ENCODE data around the gene ARHGEF12.

The ARHGEF12 gene

DNA sequence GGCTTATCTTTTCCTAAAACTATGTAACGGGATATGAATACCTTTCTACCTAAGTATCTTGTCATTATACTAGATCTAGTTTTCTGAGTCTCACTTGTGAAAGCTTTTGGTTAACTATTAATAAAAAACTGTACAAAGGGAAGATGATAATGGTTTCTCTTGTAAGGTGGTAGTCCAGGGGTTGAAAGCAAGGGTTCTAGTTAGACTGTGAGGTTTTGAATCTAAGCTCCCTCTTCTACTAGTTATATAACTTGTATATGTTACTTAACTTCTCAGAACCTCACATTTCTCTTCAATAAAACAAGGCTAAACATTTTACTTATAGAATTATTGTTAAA is 54.3 kb downstream of the ARHGEF12 start:
- Histone ChIP-seq H3K36me3 (ENCODE audit: insufficient read depth, low read length) (no peaks in the 10 kb centered on the region), H3K9me3 (ENCODE audit: low read length) (no peaks in the 10 kb centered on the region), H3K4me3 (ENCODE audit: low read depth in 1 of 2, low read length in 2 of 2) (no peak overlapping the region), H3K27ac (ENCODE audit: low read depth, low read length) (no peak overlapping the region), H3K4me1 (ENCODE audit: insufficient read depth, low read length) (peaks cover 27% of the 10 kb centered on the region), H3K9ac (ENCODE audit: low read length) (no peak overlapping the region), H3K27me3 (ENCODE audit: control insufficient read depth in 1 of 2, insufficient read depth in 2 of 2, low read length in 2 of 2) (no peaks in the 10 kb centered on the region)

- Histone ChIP-seq H3K9me3 (ENCODE audit: low read length) (no peaks in the 10 kb centered on the region), H3K4me1 (ENCODE audit: insufficient read depth, low read length) (peaks cover 21% of the 10 kb centered on the region), H3K27ac (ENCODE audit: low read depth, low read length) (no peak overlapping the region), H3K36me3 (ENCODE audit: insufficient read depth, low read length) (no peaks in the 10 kb centered on the region), H3K27me3 (ENCODE audit: control insufficient read depth in 1 of 2, insufficient read depth in 2 of 2, low read length in 2 of 2) (no peaks in the 10 kb centered on the region), H3K4me3 (ENCODE audit: low read depth in 1 of 2, low read length in 2 of 2) (no peak overlapping the region), H3K9ac (ENCODE audit: low read length) (no peak overlapping the region)
These were observed 55.1 kb downstream of the ARHGEF12 start for GRCh38 chr11:120391292-120391691.

- H3K4me3 ChIP-seq (ENCODE audit: low read depth in 1 of 2, low read length in 2 of 2) = no peak overlapping the region
- H3K9ac ChIP-seq (ENCODE audit: low read length) = no peak overlapping the region
- peaks cover 20% of the 10 kb centered on the region for H3K4me1 ChIP-seq (ENCODE audit: insufficient read depth, low read length)
- no peaks in the 10 kb centered on the region for H3K9me3 ChIP-seq (ENCODE audit: low read length)
- no peaks in the 10 kb centered on the region for H3K27me3 ChIP-seq (ENCODE audit: control insufficient read depth in 1 of 2, insufficient read depth in 2 of 2, low read length in 2 of 2)
- H3K27ac ChIP-seq (ENCODE audit: low read depth, low read length) = peak overlapping the region; percentile 53
- no peaks in the 10 kb centered on the region for H3K36me3 ChIP-seq (ENCODE audit: insufficient read depth, low read length)
These were observed 55.6 kb downstream of the ARHGEF12 start for GRCh38 chr11:120391854-120392253.

GRCh38 chr11:120392314-120392713 is 56.1 kb downstream of the ARHGEF12 start:
- Histone ChIP-seq H3K27me3 (ENCODE audit: control insufficient read depth in 1 of 2, insufficient read depth in 2 of 2, low read length in 2 of 2) (no peaks in the 10 kb centered on the region), H3K4me1 (ENCODE audit: insufficient read depth, low read length) (peaks cover 20% of the 10 kb centered on the region), H3K36me3 (ENCODE audit: insufficient read depth, low read length) (no peaks in the 10 kb centered on the region), H3K9me3 (ENCODE audit: low read length) (no peaks in the 10 kb centered on the region), H3K9ac (ENCODE audit: low read length) (no peak overlapping the region), H3K27ac (ENCODE audit: low read depth, low read length) (peak overlapping the region; percentile 53), H3K4me3 (ENCODE audit: low read depth in 1 of 2, low read length in 2 of 2) (no peak overlapping the region)

DNA sequence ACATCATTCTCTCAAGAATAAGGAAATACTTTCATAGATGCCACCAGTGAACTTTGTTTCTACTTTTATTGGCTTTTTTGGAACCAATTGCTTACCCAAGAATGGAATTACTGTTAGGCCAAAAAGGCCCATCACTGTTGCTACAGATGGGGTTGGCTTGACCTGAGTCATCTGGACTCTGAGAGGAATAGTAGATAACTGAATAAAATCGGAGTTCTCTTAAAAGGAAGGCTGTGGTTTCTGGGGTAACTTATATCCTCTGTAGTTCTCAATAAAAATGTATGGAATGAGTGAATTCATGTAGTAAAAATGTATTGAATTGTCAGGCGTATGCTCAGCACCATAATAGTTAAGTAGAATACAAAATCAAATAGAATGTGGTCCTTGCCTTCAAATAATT is 56.6 kb downstream of the ARHGEF12 start:
- Histone ChIP-seq H3K4me1 (ENCODE audit: insufficient read depth, low read length) (peaks cover 20% of the 10 kb centered on the region), H3K4me3 (ENCODE audit: low read depth in 1 of 2, low read length in 2 of 2) (no peak overlapping the region), H3K27ac (ENCODE audit: low read depth, low read length) (no peak overlapping the region), H3K36me3 (ENCODE audit: insufficient read depth, low read length) (no peaks in the 10 kb centered on the region), H3K9me3 (ENCODE audit: low read length) (no peaks in the 10 kb centered on the region), H3K9ac (ENCODE audit: low read length) (no peak overlapping the region), H3K27me3 (ENCODE audit: control insufficient read depth in 1 of 2, insufficient read depth in 2 of 2, low read length in 2 of 2) (no peaks in the 10 kb centered on the region)

- H3K9me3 ChIP-seq (ENCODE audit: low read length) = no peaks in the 10 kb centered on the region
- no peak overlapping the region for H3K9ac ChIP-seq (ENCODE audit: low read length)
- H3K4me1 ChIP-seq (ENCODE audit: insufficient read depth, low read length) = peaks cover 20% of the 10 kb centered on the region
- no peak overlapping the region for H3K27ac ChIP-seq (ENCODE audit: low read depth, low read length)
- H3K4me3 ChIP-seq (ENCODE audit: low read depth in 1 of 2, low read length in 2 of 2) = no peak overlapping the region
- no peaks in the 10 kb centered on the region for H3K27me3 ChIP-seq (ENCODE audit: control insufficient read depth in 1 of 2, insufficient read depth in 2 of 2, low read length in 2 of 2)
- H3K36me3 ChIP-seq (ENCODE audit: insufficient read depth, low read length) = no peaks in the 10 kb centered on the region
These were observed 57.9 kb downstream of the ARHGEF12 start for GRCh38 chr11:120394119-120394518.

DNA sequence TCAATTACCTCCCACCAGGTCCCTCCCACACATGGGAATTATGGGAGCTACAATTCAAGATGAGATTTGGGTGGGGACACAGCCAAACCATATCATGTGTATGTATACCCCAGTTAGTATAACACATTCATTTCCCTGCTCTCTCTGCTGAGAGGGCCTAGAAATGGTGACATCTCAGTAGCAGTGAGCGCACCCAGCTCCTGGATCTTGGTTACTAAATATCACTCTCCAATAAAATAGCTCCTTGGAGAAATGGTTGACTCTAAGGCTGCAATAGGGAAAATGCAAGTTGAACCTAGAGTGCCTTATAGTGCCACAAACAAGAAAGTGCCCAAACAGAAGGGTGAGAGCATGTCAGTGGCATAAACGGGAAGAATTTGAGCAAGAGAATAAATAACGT is 59.6 kb downstream of the ARHGEF12 start:
- Histone ChIP-seq H3K9me3 (ENCODE audit: low read length) (no peaks in the 10 kb centered on the region), H3K4me3 (ENCODE audit: low read depth in 1 of 2, low read length in 2 of 2) (no peak overlapping the region), H3K27ac (ENCODE audit: low read depth, low read length) (no peak overlapping the region), H3K27me3 (ENCODE audit: control insufficient read depth in 1 of 2, insufficient read depth in 2 of 2, low read length in 2 of 2) (no peaks in the 10 kb centered on the region), H3K9ac (ENCODE audit: low read length) (no peak overlapping the region), H3K4me1 (ENCODE audit: insufficient read depth, low read length) (peaks cover 32% of the 10 kb centered on the region), H3K36me3 (ENCODE audit: insufficient read depth, low read length) (no peaks in the 10 kb centered on the region)

DNA sequence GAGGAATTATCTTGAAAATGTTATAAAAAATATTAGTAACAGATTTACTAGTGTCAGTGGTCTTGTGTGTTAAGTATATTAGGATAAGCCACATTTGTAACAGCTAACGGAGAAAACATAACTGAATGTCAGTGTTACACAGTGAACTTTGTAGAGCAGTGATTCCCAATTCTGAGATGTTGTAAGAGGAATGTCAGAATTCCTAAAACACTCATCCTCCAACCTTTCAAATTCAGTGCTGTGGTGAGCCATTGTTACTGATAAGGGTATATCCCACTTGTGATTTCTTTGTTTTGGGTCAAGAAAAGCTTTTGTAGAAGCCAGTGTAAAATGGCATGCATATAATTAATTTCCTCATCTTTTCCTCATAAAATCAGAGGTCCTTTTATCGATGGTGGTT is 61.9 kb downstream of the ARHGEF12 start:
- H3K9me3 ChIP-seq (ENCODE audit: low read length) = no peaks in the 10 kb centered on the region
- H3K4me1 ChIP-seq (ENCODE audit: insufficient read depth, low read length) = peaks cover 19% of the 10 kb centered on the region
- H3K9ac ChIP-seq (ENCODE audit: low read length) = no peak overlapping the region
- no peaks in the 10 kb centered on the region for H3K36me3 ChIP-seq (ENCODE audit: insufficient read depth, low read length)
- H3K4me3 ChIP-seq (ENCODE audit: low read depth in 1 of 2, low read length in 2 of 2) = no peak overlapping the region
- H3K27me3 ChIP-seq (ENCODE audit: control insufficient read depth in 1 of 2, insufficient read depth in 2 of 2, low read length in 2 of 2) = no peaks in the 10 kb centered on the region
- no peak overlapping the region for H3K27ac ChIP-seq (ENCODE audit: low read depth, low read length)

DNA sequence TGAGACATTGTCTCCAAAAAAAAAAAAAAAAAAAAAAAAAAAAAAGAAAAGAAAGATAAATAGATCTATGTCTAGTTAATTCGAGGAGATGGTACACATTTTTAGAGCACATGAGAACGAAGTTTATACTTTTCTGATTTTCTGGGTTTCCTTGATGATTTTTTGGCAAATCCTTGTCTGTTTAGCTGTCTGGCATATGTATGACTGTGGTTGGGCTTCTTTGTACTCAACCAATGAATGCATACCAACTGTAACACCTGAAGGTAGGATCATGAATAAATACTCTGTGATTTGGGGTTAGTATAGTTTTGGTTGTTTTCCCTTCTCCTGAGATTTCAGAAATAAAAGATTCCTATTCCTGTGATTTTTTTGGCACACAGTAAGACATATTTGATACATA is 63.1 kb downstream of the ARHGEF12 start:
- H3K27ac ChIP-seq (ENCODE audit: low read depth, low read length) = no peak overlapping the region
- H3K27me3 ChIP-seq (ENCODE audit: control insufficient read depth in 1 of 2, insufficient read depth in 2 of 2, low read length in 2 of 2) = no peaks in the 10 kb centered on the region
- no peak overlapping the region for H3K9ac ChIP-seq (ENCODE audit: low read length)
- H3K9me3 ChIP-seq (ENCODE audit: low read length) = no peaks in the 10 kb centered on the region
- H3K36me3 ChIP-seq (ENCODE audit: insufficient read depth, low read length) = no peaks in the 10 kb centered on the region
- H3K4me3 ChIP-seq (ENCODE audit: low read depth in 1 of 2, low read length in 2 of 2) = no peak overlapping the region
- H3K4me1 ChIP-seq (ENCODE audit: insufficient read depth, low read length) = peaks cover 25% of the 10 kb centered on the region

DNA sequence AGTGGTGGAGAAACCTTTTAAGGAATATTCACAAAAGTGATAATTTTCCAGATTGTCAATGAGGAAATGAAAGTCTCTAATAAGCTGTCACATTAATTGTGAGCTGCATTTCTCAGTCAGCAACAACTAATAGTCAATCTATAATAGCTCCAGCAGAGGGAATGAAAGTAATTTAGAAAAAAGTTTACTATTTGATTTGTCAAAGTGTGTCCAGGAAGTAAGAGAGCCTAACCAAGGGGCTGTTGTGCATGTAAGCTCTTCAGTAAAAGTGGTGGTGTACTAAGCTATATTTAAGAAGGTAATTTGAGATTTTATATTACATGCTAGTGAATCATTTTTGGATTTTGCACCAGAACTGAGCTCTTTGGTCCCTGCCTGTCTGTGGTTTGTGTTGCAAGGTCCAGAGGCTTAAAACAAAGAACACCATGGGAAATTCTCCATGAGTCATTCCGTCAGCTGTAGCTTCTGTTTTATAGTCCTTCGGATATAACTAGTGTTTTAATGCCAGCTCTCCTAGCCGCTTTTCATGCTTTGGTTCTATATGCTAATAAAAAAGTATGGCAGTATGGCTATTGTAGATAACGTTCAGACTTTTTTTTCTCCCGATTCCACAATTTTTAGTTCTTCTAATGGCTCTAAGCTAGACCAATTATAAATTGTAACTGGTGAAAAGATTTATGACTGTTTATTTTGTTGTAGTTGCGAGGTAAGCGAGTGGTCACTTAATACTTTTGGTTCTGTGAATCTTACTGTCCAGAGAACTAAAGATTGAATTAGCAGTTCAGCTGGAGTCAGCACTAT is 64.6 kb downstream of the ARHGEF12 start:
- H3K4me3 ChIP-seq (ENCODE audit: low read depth in 1 of 2, low read length in 2 of 2) = peak overlapping the region in 1 of 2 donors; percentile 45

DNA sequence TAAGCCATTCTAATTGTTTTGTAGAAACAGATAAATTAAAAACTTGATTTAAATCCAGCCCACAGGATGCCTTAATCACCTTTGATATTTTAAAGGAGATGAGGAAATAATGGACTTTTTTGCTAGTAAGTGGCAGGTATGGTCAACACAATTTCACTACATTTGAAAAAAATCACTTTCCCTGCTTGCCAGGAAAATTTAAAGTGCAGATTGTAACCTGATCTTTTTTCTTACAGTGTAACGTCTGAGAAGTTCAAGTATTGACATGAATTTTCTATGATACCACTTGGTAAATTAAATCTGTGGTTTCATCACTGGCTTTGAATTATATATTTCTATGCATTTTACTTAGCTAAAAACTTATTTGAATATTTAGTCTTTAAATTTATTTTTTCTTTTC is 65.3 kb downstream of the ARHGEF12 start:
- Histone ChIP-seq H3K27me3 (ENCODE audit: control insufficient read depth in 1 of 2, insufficient read depth in 2 of 2, low read length in 2 of 2) (no peaks in the 10 kb centered on the region), H3K9me3 (ENCODE audit: low read length) (no peaks in the 10 kb centered on the region), H3K4me1 (ENCODE audit: insufficient read depth, low read length) (peaks cover 28% of the 10 kb centered on the region), H3K36me3 (ENCODE audit: insufficient read depth, low read length) (no peaks in the 10 kb centered on the region), H3K4me3 (ENCODE audit: low read depth in 1 of 2, low read length in 2 of 2) (no peak overlapping the region), H3K9ac (ENCODE audit: low read length) (no peak overlapping the region), H3K27ac (ENCODE audit: low read depth, low read length) (no peak overlapping the region)

More for the DNA sequence above, 64.6 kb downstream of the ARHGEF12 start:
- H3K9ac ChIP-seq (ENCODE audit: low read length) = no peak overlapping the region
- H3K4me1 ChIP-seq (ENCODE audit: insufficient read depth, low read length) = peaks cover 28% of the 10 kb centered on the region
- no peaks in the 10 kb centered on the region for H3K27me3 ChIP-seq (ENCODE audit: control insufficient read depth in 1 of 2, insufficient read depth in 2 of 2, low read length in 2 of 2)
- H3K27ac ChIP-seq (ENCODE audit: low read depth, low read length) = peak overlapping the region; percentile 31
- no peaks in the 10 kb centered on the region for H3K36me3 ChIP-seq (ENCODE audit: insufficient read depth, low read length)
- H3K9me3 ChIP-seq (ENCODE audit: low read length) = no peaks in the 10 kb centered on the region

GRCh38 chr11:120403966-120404365 is 67.8 kb downstream of the ARHGEF12 start:
- Histone ChIP-seq H3K4me3 (ENCODE audit: low read depth in 1 of 2, low read length in 2 of 2) (no peak overlapping the region), H3K9me3 (ENCODE audit: low read length) (no peaks in the 10 kb centered on the region), H3K27me3 (ENCODE audit: control insufficient read depth in 1 of 2, insufficient read depth in 2 of 2, low read length in 2 of 2) (no peaks in the 10 kb centered on the region), H3K36me3 (ENCODE audit: insufficient read depth, low read length) (peaks cover 2% of the 10 kb centered on the region), H3K27ac (ENCODE audit: low read depth, low read length) (no peak overlapping the region), H3K9ac (ENCODE audit: low read length) (no peak overlapping the region), H3K4me1 (ENCODE audit: insufficient read depth, low read length) (peaks cover 28% of the 10 kb centered on the region)

All from muscle layer of colon (tissue), 2 donors.